Ureter (tissue), 1 donor: ENCODE measurements around the gene LRRC37A3. TPM values are rescaled to one million over a fixed set of nuclear protein-coding genes. Genes with fewer than 3 reads are reported as not detected.
A peak's percentile ranks its signal among the peaks of the same experiment; 100 is the strongest.
"Not testable (repeated sequence)": the region's sequence is repeated elsewhere in the genome, so short reads cannot be mapped to it uniquely, and the experiment has no call there.

Experiments used
- DNase-seq: peaks from one replicate; pipeline ENCODE4 v3.0.0-alpha.2; 2020; ENCODE audit warnings: low spot score
- total RNA-seq: library from RNA; stranded (reverse); gene quantifications from one replicate; pipeline ENCODE4 v1.2.4, GENCODE V29; 2023
- donor health status: DM: yes; HTN: yes; CAD: no.

Gene LRRC37A3
- 30.3 TPM for total RNA-seq

- peak; percentile 100 for DNase-seq
Measured at GRCh38 chr17:64919289-64920025, at the start of gene LRRC37A3. Gene LRRC37A3, minus strand, starts transcription at chr17:64919478. Its CDS starts 22,221 bp downstream, at chr17:64897257.

- DNase-seq, result peak; percentile 75
Measured at GRCh38 chr17:64965873-64966287, 46.6 kb upstream of the LRRC37A3 start.

- not testable (repeated sequence) for DNase-seq
Measured at GRCh38 chr17:64965256-64965872, 46.1 kb upstream of the LRRC37A3 start.

GRCh38 chr17:64964796-64965195 is 45.5 kb upstream of the LRRC37A3 start:
- no peak for DNase-seq

DNA sequence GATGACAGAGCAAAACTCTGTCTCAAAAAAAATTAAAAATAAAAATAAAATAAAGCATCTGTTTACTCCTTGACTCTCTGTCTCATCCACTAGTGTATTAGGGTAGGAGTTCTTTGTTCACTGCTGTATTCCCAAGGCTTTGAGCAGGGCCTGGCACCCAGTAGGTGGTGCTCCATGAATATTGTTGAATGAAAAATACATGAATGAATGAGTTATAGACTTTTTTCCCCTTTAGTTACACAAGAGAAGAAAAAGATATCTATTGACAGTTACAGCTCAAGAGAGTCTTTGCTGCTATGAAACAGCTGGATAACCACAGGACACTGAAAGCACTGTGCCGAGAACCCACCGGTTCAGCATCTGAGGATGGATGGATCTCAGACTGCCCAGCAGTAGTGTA is 44.5 kb upstream of the LRRC37A3 start:
- DNase-seq, result not testable (repeated sequence)

DNA sequence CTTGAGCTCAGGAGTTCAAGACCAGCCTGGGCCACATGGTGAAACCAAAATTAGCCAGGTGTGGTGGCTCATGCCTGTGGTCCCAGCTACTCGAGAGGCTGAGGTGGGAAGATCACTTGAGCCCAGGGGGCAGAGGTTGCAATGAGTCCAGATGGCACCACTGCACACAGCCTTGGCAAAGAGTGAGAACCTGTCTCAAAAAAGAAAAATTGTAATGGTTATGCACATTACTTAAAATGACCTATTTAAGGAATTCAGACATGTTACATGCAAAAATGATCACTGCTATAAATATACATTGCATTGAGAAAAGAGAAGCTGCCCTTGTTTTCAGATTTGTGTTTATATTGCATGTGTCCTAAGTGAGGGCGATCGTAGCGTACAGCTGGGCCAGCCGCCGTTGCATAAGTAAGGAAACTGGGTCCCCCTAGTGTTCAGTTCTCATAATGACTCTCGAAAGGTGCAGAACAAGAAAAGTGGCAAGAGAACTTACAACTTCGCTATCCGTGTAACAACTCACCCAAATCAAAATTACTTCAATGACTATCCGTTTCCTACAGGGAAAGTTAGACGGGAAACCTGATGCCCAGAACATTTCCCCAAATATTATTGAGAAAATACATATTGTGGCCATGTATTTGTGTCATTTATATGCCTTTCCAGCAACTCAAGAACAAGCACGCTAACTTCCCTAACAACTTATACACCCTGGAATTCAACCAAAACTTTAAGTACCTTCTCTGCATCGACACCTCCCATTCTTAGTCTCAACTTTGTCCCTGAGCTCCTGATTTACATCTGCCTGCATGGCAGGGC is 42.5 kb upstream of the LRRC37A3 start:
- peak; percentile 81 for DNase-seq

GRCh38 chr17:64951877-64952276 is 32.6 kb upstream of the LRRC37A3 start:
- no peak for DNase-seq

DNA sequence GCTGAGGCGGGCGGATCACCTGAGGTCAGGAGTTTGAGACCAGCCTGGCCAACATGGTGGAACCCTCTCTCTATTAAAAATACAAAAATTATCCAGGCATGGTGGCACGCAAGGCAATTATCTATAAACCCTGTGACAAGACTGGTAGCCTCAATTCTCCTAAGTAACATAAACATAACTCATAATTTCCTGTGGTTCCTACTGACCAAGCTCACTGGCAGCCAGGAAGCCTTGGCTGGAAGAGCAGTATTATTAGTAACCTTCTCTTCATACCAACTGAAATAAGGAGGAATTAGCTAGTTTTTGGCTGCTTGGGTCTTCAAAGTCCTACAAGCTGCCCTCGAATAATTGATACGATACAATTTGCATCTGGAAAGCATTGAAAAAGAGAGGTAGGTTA is 31.6 kb upstream of the LRRC37A3 start:
- DNase-seq, result no peak

- no peak for DNase-seq
Measured at GRCh38 chr17:64947152-64947551, 27.9 kb upstream of the LRRC37A3 start.

DNA sequence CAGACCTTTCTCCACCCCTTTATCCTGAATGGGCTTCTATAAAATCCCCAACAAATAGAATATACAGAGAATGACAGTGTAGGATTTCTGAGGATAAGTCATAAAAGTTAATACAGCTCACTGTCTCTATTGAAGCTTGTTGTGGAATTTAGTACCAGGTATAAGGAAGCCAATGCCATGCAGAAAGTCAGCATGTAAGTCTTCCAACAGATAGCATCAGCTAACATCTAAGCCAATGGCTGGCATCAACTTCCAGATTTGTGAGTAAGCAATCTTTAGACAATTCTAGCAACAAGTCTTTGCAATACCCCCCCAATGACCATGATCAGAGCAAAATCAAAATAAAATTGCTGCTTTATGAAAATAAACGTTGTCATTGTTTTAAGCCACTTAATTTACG is 22.5 kb upstream of the LRRC37A3 start:
- DNase-seq, result no peak

GRCh38 chr17:64941045-64941444 is 21.8 kb upstream of the LRRC37A3 start:
- no peak for DNase-seq

DNA sequence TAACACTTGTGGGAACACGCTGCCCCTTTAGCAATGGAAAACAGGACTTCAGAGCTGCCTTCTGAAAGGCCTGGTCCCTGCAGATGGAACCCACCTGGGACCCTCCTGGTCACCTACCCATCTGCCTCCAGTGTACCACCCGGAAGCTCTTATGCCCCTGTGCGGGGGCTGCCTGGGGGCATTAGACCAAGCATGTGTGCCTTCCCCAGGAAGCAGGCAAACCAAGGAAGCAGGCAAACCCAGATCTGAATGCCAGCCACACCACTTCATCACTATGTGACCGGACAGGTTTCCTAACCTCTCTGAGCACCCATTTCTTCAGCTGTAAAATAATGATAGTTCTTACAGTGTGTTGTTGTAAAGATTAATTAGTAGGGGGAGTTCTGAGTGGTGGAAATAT is 20.8 kb upstream of the LRRC37A3 start:
- DNase-seq, result no peak

DNA sequence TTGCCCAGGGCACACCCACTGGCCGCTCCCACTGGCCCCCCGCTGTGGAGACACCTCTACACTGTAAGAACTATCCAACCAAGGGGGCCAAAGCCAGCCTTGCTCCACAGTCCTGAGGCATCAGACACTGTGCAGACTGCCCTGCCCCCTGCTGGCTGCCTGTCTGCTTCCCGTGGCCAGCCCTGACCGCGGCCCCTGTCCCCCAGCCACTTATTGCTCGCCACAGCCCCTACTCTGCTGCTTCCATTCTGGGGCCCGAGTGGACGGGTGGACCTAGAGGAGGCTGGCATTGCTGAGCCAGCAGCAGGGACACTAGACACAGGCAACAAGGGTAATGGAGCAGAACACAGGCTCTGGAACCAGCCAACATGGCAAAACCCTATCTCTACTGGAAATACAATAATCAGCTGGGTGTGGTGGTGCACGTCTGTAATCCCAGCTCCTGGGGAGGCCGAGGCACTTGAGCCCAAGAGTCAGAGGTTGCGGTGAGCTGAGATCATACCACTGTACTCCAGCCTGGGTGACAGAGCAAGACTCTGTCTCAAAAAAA is 19.7 kb upstream of the LRRC37A3 start:
- no peak for DNase-seq

DNA sequence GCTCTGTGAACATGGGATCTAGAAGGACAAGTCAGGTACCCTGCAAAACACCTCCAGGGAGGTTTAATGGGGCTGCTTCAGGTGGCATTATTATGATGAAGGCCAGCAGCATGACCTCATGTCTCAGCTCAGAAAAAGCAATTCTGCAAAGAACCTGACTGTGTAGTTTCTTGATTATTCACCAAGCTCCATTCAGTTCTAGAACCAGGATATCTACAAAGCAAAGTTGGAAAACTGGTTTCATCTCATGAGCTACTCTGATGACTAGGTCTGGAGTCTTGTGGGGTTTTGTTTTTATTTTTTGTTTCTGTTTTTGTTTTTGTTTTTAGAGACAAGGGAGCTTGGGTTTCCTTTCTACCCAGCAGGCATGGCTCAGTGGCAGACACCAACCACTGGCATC is 19.0 kb upstream of the LRRC37A3 start:
- no peak for DNase-seq

GRCh38 chr17:64936117-64936516 is 16.8 kb upstream of the LRRC37A3 start:
- DNase-seq, result no peak

GRCh38 chr17:64934284-64934778 is 15.1 kb upstream of the LRRC37A3 start:
- not testable (repeated sequence) for DNase-seq

- not testable (repeated sequence) for DNase-seq
Measured at GRCh38 chr17:64932850-64933249, 13.6 kb upstream of the LRRC37A3 start.

- DNase-seq, result not testable (repeated sequence)
Measured at GRCh38 chr17:64930374-64930773, 11.1 kb upstream of the LRRC37A3 start.

DNA sequence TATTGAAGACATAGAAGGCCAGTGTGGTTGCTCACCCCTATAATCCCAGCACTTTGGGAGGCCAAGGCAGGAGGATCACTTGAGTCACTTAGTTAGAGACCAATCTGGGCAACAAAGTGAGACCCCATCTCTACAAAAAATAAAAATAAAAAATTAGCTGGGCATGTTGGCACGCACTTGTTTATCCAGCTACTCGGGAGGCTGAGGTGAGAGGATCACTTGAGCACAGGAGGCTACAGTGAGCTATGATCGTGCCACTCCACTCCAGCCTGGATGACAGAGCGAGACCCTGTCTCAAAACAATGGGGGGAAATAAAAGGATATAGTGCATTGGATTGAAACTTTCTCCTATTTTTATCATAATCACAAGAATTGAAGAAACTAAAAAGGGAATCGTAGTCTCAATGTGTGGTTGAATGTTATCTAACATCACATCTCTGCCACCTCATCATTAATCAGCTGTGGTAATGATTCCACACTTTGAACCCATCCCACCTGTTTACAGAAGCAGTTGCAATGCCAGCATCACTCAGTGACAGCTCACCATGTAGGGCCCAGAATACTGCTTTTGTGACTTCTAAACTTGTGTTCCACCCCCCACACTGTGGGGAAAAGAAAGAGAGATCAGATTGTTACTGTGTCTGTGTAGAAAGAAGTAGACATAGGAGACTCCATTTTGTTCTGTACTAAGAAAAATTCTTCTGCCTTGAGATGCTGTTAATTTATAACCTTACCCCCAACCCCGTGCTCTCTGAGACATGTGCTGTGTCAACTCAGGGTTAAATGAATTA is 10.3 kb upstream of the LRRC37A3 start:
- not testable (repeated sequence) for DNase-seq

DNA sequence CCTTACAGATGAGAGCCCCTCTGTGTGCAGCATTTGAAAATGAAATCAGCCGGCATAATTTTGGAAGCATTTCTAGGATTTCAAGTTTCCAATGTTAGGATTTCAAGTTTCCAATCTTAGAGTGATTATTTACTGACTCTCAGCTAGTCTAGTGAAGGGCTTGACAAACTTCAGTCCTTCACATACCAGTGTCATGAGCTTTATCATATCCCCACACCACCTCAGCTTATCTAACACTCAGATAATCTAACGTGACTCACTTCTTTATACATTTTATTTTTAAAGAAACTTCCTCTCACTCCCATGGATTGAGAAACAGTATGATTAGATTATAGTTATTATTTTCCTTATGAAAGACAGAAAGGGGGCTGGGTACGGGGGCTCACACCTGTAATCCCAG is 9.4 kb upstream of the LRRC37A3 start:
- DNase-seq, result not testable (repeated sequence)

- DNase-seq, result peak; percentile 65
Measured at GRCh38 chr17:64927444-64927843, 8.2 kb upstream of the LRRC37A3 start.
